HepG2 (cell line): ENCODE measurements around the gene HOXC12. TPM values are rescaled to one million over a fixed set of nuclear protein-coding genes. Genes with fewer than 3 reads are reported as not detected.

Experiments used
- ATAC-seq: fragments of 200-7000 bp; cut with Tn5 transposase; 3 replicates; pipeline ENCODE4 v1.9.1; 2020; ENCODE audit warnings: mild to moderate bottlenecking, moderate library complexity
- BruUV-seq: library from RNA; stranded (reverse); fragments of 400-500 nt; replicated peaks from 2 replicates; lab custom pipeline; 2021; lab: Mats Ljungman, UMichigan
- CTCF ChIA-PET: fragments of 300-600 bp; formaldehyde crosslinking; extraction: SDS; loops from one replicate; lab custom pipeline; 2021; ENCODE audit warnings: low total read pairs, inconsistent platforms, low intra/inter-chr PET ratio; lab: Yijun Ruan, JAX
- POLR2A ChIA-PET: fragments of 350-600 bp; sonication (Branson Sonifier 250); formaldehyde crosslinking; loops from one replicate; lab custom pipeline; 2020; ENCODE audit warnings: antibody characterized with exemption, inconsistent platforms; lab: Yijun Ruan, JAX
- DNase-seq: peaks from one replicate; pipeline ENCODE4 v3.0.0-alpha.2; 2015; ENCODE audit warnings: low spot score
- FAIRE-seq: peaks from 3 replicates; lab custom pipeline; 2011; peaks lifted over from hg19 to GRCh38; lab: Jason Lieb, UNC
- H2AFZ ChIP-seq: one replicate; pipeline ENCODE4 v1.6.1; 2011; ENCODE audit warnings: low read length, inconsistent platforms
- H3K27ac ChIP-seq: fragments of 300-600 bp; 3 replicates; pipeline ENCODE4 v1.8.0; 2011; ENCODE audit warnings: mixed run types, mild to moderate bottlenecking, mixed read lengths, low read length, inconsistent platforms; ENCODE audit not compliant: insufficient read depth; ENCODE audit errors: extremely low read length
- H3K27me3 ChIP-seq, 2 experiments: fragments of 200-600 bp in 1 of 2; 2 replicates in 1 of 2; 3 replicates in 1 of 2; pipeline versions ENCODE4 v1.6.0 to v1.8.0; 2011; ENCODE audit warnings: low read length in 2 of 2, mild to moderate bottlenecking in 2 of 2, moderate library complexity in 2 of 2, inconsistent platforms in 1 of 2; ENCODE audit not compliant: insufficient read depth in 2 of 2, control insufficient read depth in 1 of 2
- H3K36me3 ChIP-seq, 2 experiments: fragments of 200-600 bp in 1 of 2; replicated peaks in 1 of 2; 2 replicates in 1 of 2; 3 replicates in 1 of 2; pipeline versions ENCODE4 v1.5.1 to v1.8.0; 2011; ENCODE audit warnings: low read length in 2 of 2, inconsistent platforms in 1 of 2; ENCODE audit not compliant: insufficient read depth in 2 of 2, control insufficient read depth in 1 of 2
- H3K4me1 ChIP-seq: 2 replicates; pipeline ENCODE4 v1.5.1; 2012; ENCODE audit warnings: low read length, inconsistent platforms; ENCODE audit not compliant: insufficient read depth
- H3K4me2 ChIP-seq: 2 replicates; pipeline ENCODE4 v1.6.0; 2011; ENCODE audit warnings: low read depth, low read length, inconsistent platforms
- H3K4me3 ChIP-seq, 3 experiments: fragments of 200-600 bp in 1 of 3; sonication (generic), shearing (Covaris generic) in 1 of 3; replicated peaks in 1 of 3; 2 replicates each; pipeline ENCODE4 v1.5.1; 2011 to 2016; ENCODE audit warnings: low read length in 3 of 3, inconsistent platforms in 2 of 3, low read depth in 2 of 3, mild to moderate bottlenecking in 2 of 3, control low read depth in 1 of 3, mixed read lengths in 1 of 3; ENCODE audit not compliant: insufficient read depth in 1 of 3
- H3K79me2 ChIP-seq: one replicate; pipeline ENCODE4 v1.6.1; 2011; ENCODE audit warnings: low read length, inconsistent platforms; ENCODE audit not compliant: insufficient read depth
- H3K9ac ChIP-seq: 2 replicates; pipeline ENCODE4 v1.6.0; 2011; ENCODE audit warnings: mild to moderate bottlenecking, low read depth, low read length, inconsistent platforms; ENCODE audit not compliant: insufficient read depth
- H3K9me3 ChIP-seq: 2 replicates; pipeline ENCODE4 v1.5.1; 2012; ENCODE audit warnings: mild to moderate bottlenecking, low read length
- H4K20me1 ChIP-seq: 2 replicates; pipeline ENCODE4 v1.6.0; 2011; ENCODE audit warnings: inconsistent platforms, mild to moderate bottlenecking, low read length, moderate library complexity; ENCODE audit not compliant: insufficient read depth
- BCL6 ChIP-seq: IDR thresholded peaks from 2 replicates; pipeline ENCODE4 v1.6.1; 2016; ENCODE audit warnings: missing genetic modification reagents, missing compliant biosample characterization
- CTCF ChIP-seq: sonication (generic); formaldehyde crosslinking; IDR thresholded peaks from 2 replicates; pipeline ENCODE4 v1.5.0; 2020; ENCODE audit warnings: mild to moderate bottlenecking, missing genetic modification reagents, moderate library complexity
- EZH2 ChIP-seq: conservative IDR thresholded peaks from 2 replicates; pipeline ENCODE4 v1.6.1; 2012; ENCODE audit warnings: mild to moderate bottlenecking, low read depth, low read length, moderate library complexity
- FOXA3 ChIP-seq: IDR thresholded peaks from 2 replicates; pipeline ENCODE4 v1.6.1; 2016; ENCODE audit warnings: missing genetic modification reagents, missing compliant biosample characterization
- HNRNPLL ChIP-seq: fragments of 200-400 bp; formaldehyde crosslinking; IDR thresholded peaks from 2 replicates; pipeline ENCODE4 v1.6.1; 2017; ENCODE audit warnings: mild to moderate bottlenecking, low read depth, low read length; ENCODE audit not compliant: poor library complexity, severe bottlenecking
- SKI ChIP-seq: fragments of 450-650 bp; IDR thresholded peaks from one replicate; pipeline ENCODE4 v1.6.1; 2018; ENCODE audit warnings: mild to moderate bottlenecking; ENCODE audit not compliant: partially characterized antibody
- SNRNP70 ChIP-seq: fragments of 200-400 bp; formaldehyde crosslinking; IDR thresholded peaks from 2 replicates; pipeline ENCODE4 v1.6.1; 2017; ENCODE audit warnings: mild to moderate bottlenecking, low read depth, low read length, moderate library complexity
- ZFP62 ChIP-seq: sonication (generic); formaldehyde crosslinking; IDR thresholded peaks from 2 replicates; pipeline ENCODE4 v1.4.0; 2020; ENCODE audit warnings: missing genetic modification reagents
- ZNF12 ChIP-seq: sonication (generic); formaldehyde crosslinking; IDR thresholded peaks from 2 replicates; pipeline ENCODE4 v1.5.0; 2020; ENCODE audit warnings: missing genetic modification reagents
- ZNF737 ChIP-seq: sonication (generic); formaldehyde crosslinking; IDR thresholded peaks from 2 replicates; pipeline ENCODE4 v1.5.0; 2020; ENCODE audit warnings: missing genetic modification reagents, mild to moderate bottlenecking, borderline replicate concordance
- WGBS: methylation state at CpG from one replicate; pipeline ENCODE4 v1.1.6; 2017; ENCODE audit warnings: low lambda C conversion rate; 5-methylcytosine and 5-hydroxymethylcytosine counted together
- in situ Hi-C: cut with HindIII; loops from 2 replicates; pipeline ENCODE4 v1.10.0; 2017; ENCODE audit warnings: low pct_unique_long_range_greater_than_20kb; ENCODE audit not compliant: extremely low pct_ligation_motif_present
- intact Hi-C: fragments of 100-400 bp; cut with micrococcal nuclease; formaldehyde crosslinking; loops from one replicate; pipeline ENCODE4 v1.10.0; 2022; ENCODE audit not compliant: unreplicated experiment
- polyA plus RNA-seq, 8 experiments: library from polyadenylated mRNA; depleted of rRNA in 3 of 8; stranded (reverse) in 7 of 8; unstranded in 1 of 8; fragments of >200 nt; fragmentation: Illumina TruSeq in 4 of 8; extraction: Trizol in 4 of 8; gene quantifications; 2 replicates each; pipeline versions ENCODE4 v1.2.1 to v1.2.3, GENCODE V29; 2011 to 2016; ENCODE audit warnings: low read depth in 4 of 8, missing spikeins in 1 of 8, mixed read lengths in 1 of 8; ENCODE audit not compliant: insufficient read depth in 1 of 8
- total RNA-seq, 5 experiments: library from RNA; depleted of rRNA; stranded (reverse); fragments of >200 nt; fragmentation: Illumina TruSeq; extraction: Trizol; gene quantifications; 2 replicates each; pipeline ENCODE4 v1.2.3, GENCODE V29; 2016; ENCODE audit warnings: low read depth in 1 of 5

Gene HOXC12
- total and polyA plus RNA-seq, 2 of the 13 experiments (the other 11 are each of a cell fraction or from before 2014, with no cell fraction given), result not detected

DNA sequence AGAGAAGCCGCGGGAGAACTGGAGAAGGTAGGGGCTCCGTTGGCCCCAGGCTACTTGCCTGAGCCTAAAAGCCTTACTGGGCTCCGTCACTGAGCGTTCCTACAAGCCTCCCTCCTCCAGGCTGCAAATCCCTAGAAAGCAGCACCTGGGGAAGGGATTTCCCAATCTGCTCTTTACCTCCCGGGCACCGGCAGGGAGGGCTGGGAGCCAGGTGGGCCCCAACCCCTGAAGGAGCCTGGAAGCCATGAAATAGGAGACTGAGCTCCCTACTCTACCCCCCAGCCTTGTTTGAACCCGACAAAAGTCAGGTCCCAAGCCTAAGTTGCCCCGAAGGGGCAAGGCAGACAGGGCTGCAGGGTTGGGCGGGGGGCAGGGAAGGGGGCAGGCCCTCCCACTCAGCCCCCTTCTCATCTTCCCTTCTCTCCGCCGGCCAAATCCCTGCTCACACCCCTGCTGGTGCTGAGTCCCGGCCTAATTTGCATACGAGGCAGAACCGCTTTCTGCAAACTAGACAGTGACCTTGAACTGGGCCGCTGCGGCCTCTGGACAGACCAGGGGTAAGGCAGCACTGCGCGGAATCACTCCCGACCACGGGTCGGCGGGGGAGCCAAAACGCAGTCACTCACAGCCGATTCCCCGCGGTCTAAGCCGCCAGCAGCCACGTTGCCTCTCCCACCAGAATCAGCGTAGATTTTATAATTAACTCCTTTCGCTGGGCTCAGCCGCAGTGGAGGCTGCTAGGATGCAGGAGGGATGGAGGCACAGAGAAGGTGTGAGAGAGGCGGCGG is 3.7 kb upstream of the HOXC12 start (continued):
- TF ChIP-seq ZNF12 (CRISPR knock-in tag) (no peak), FOXA3 (no peak), BCL6 (CRISPR knock-in tag) (peak; percentile 74), SKI (peak; percentile 49), ZNF737 (CRISPR knock-in tag) (no peak), EZH2 (peak; percentile 68; the same call in 1 of the 2 replicates), CTCF (CRISPR knock-in tag) (0 out of 2 replicates have a peak, but pooled peaks have one; percentile 17), ZFP62 (CRISPR knock-in tag) (no peak)

GRCh38 chr12:53951577-53952334 is 2.9 kb upstream of the HOXC12 start:
- Histone ChIP-seq H3K4me2 (no peak overlapping the region), H3K27ac (no peak overlapping the region), H3K9ac (no peak overlapping the region), H3K4me3 (no peak overlapping the region), H3K27me3 (peaks cover 20 to 87% of the 10 kb centered on the region in 2 experiments), H3K79me2 (no peaks in the 10 kb centered on the region), H3K4me1 (peaks cover 27% of the 10 kb centered on the region), H2AFZ (no peak overlapping the region), H3K36me3 (no peaks in the 10 kb centered on the region), H3K9me3 (no peaks in the 10 kb centered on the region), H4K20me1 (peaks cover 5% of the 10 kb centered on the region; the same call in 1 of the 2 replicates)
- TF ChIP-seq SNRNP70 (no peak), HNRNPLL (peak; percentile 4)
- no TSS peak for BruUV-seq
- intact Hi-C loops (no loop called here), in situ Hi-C loops (no loop called here)
- WGBS, result 37% methylated on average over 15 of the region's 47 CpGs
- POLR2A ChIA-PET, result no interaction called here
- no peak for ATAC-seq
- no peak for DNase-seq
- FAIRE-seq, result no peak
- CTCF ChIA-PET, result no interaction called here
